Esophagus squamous epithelium (tissue), 5 donors: ENCODE data around the gene IRF7. TPM values are rescaled to one million over a fixed set of nuclear protein-coding genes. Genes with fewer than 3 reads are reported as not detected.
A peak's percentile ranks its signal among the peaks of the same experiment; 100 is the strongest.

ENCODE experiments used
- DNase-seq: peaks from one replicate; lab custom pipeline; 2025; lab: John Stamatoyannopoulos, UW
- H3K27ac ChIP-seq, 4 donors: fragments of 200-600 bp; sonication (generic); one replicate each; pipeline ENCODE4 v1.5.1; 2016 to 2019; ENCODE audit warnings: mild to moderate bottlenecking in 1 of 4
- H3K27me3 ChIP-seq, 4 donors: fragments of 200-600 bp; sonication (generic); 1 replicate in 3 of 4; 2 replicates in 1 of 4; pipeline versions ENCODE4 v1.5.1 to v1.6.0; 2017 to 2021; ENCODE audit warnings: antibody characterized with exemption in 1 of 4
- H3K36me3 ChIP-seq, 3 donors: fragments of 200-600 bp; sonication (generic); one replicate each; pipeline ENCODE4 v1.5.1; 2016 to 2019
- H3K4me1 ChIP-seq, 3 donors: fragments of 200-600 bp; sonication (generic); one replicate each; pipeline ENCODE4 v1.5.1; 2017 to 2019
- H3K4me3 ChIP-seq, 4 donors: fragments of 200-600 bp; sonication (generic); 1 replicate in 3 of 4; 2 replicates in 1 of 4; pipeline ENCODE4 v1.5.1; 2016 to 2019; ENCODE audit warnings: mild to moderate bottlenecking in 2 of 4, moderate library complexity in 1 of 4
- H3K9me3 ChIP-seq, 3 donors: fragments of 200-600 bp; sonication (generic); one replicate each; pipeline ENCODE4 v1.5.1; 2016 to 2019
- POLR2A ChIP-seq, 4 donors: fragments of 450-650 bp; IDR thresholded peaks; one replicate each; pipeline ENCODE4 v1.6.1; 2017; ENCODE audit warnings: antibody characterized with exemption in 4 of 4, mild to moderate bottlenecking in 4 of 4, moderate library complexity in 3 of 4
- WGBS, 2 donors: methylation state at CpG; one replicate each; pipeline ENCODE4 v1.1.5; 2018; 5-methylcytosine and 5-hydroxymethylcytosine counted together
- intact Hi-C: fragments of 100-400 bp; cut with DNase I; formaldehyde crosslinking; loops from one replicate; pipeline ENCODE4 v1.15.0; 2022
- total RNA-seq, 4 donors: library from RNA; depleted of rRNA; stranded (reverse); fragments of >200 nt; gene quantifications; one replicate each; pipeline ENCODE4 v1.1.0, GENCODE V29; 2016
- TF ChIP-seq, protein P1 (sequence below), 6 experiments: fragments of 450-650 bp in 4 of 6; fragments of 200-600 bp in 2 of 6; sonication (generic) in 2 of 6; IDR thresholded peaks; one replicate each; pipeline ENCODE4 v1.5.1; 2016 to 2019; ENCODE audit warnings: antibody characterized with exemption in 6 of 6, mild to moderate bottlenecking in 4 of 6, moderate library complexity in 4 of 6
- donor health status: DM: yes; HTN: yes; CAD: no.

IRF7 gene
- total RNA-seq, 4 donors from 2014 or later, result 16.9 to 26.3 (median 20.2) TPM

DNA sequence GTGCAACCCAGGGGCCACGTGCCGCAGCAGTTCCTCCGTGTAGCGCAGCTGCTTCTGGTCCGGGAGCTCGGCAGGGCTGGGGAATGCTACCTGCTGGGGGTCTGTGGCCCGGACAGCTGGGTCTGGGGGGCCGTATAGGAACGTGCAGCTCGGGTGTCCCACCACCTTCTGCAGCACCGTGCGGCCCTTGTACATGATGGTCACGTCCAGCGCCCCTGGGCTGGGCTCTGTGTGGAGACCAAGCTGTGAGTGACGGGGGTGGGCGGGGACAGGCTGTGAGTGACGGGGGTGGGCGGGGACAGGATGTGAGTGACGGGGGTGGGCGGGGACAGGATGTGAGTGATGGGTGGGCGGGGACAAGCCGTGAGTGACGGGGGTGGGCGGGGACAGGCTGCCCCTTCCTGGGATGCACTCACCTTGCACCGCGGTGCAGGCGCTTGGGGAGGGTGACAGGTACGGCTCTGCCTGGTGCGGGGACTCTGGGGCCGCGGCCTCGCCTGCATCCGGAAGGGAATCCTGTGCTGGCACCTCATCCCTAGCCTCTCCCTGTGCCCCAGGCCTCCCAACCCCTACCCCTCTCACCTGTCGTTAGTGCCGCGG is 2.3 kb downstream of the IRF7 start:
- peak; percentile 48 for DNase-seq
- no peaks in the 10 kb centered on the region for H3K27me3 ChIP-seq
- WGBS, 2 donors, result 42 to 46% methylated on average over 3 to 14 of the region's 36 CpGs
- peaks cover 32 to 58% (median 45%) of the 10 kb centered on the region in 3 donors for H3K4me1 ChIP-seq
- H3K4me3 ChIP-seq, result peak overlapping the region in 1 of 4 donors; percentile 69
- H3K36me3 ChIP-seq, result peaks cover 29 to 72% (median 46%) of the 10 kb centered on the region in 3 donors
- intact Hi-C loops, result loop anchor here (5.0 kb wide), 1 partner anchor 36 kb away; the partner anchor contains the start of gene PHRF1
- TF ChIP-seq, protein P1, sequence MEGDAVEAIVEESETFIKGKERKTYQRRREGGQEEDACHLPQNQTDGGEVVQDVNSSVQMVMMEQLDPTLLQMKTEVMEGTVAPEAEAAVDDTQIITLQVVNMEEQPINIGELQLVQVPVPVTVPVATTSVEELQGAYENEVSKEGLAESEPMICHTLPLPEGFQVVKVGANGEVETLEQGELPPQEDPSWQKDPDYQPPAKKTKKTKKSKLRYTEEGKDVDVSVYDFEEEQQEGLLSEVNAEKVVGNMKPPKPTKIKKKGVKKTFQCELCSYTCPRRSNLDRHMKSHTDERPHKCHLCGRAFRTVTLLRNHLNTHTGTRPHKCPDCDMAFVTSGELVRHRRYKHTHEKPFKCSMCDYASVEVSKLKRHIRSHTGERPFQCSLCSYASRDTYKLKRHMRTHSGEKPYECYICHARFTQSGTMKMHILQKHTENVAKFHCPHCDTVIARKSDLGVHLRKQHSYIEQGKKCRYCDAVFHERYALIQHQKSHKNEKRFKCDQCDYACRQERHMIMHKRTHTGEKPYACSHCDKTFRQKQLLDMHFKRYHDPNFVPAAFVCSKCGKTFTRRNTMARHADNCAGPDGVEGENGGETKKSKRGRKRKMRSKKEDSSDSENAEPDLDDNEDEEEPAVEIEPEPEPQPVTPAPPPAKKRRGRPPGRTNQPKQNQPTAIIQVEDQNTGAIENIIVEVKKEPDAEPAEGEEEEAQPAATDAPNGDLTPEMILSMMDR (IDR thresholded peaks at IDR 0.05), result no peak
- TF ChIP-seq POLR2A (IDR thresholded peaks at IDR 0.05), result peak in 1 of 4 donors; percentile 46
- H3K9me3 ChIP-seq, result no peaks in the 10 kb centered on the region
- H3K27ac ChIP-seq, result peak overlapping the region; percentile 94 to 98 (median 97)

DNA sequence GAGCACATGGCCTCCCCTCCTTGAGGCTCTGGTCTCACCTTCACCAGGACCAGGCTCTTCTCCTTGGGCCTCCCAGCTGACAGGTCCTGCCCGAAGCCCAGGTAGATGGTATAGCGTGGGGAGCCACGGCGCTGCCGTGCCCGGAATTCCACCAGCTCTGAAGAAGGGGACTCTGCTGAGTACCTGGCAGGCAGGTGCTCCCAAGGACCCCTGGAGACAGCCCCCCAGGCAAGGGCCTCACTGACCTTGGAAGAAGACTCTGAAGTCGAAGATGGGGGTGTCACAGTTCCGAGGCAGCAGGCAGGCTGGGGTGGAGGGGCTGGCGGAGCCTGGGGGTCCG is 2.8 kb downstream of the IRF7 start:
- intact Hi-C loops, result loop anchor here (5.0 kb wide), 1 partner anchor 36 kb away; the partner anchor contains the start of gene PHRF1
- no peak for DNase-seq
- Histone ChIP-seq H3K4me1 (peaks cover 32 to 58% (median 45%) of the 10 kb centered on the region in 3 donors), H3K36me3 (peaks cover 34 to 72% (median 51%) of the 10 kb centered on the region in 3 donors), H3K27ac (peak overlapping the region; percentile 67 to 98 (median 97)), H3K9me3 (no peaks in the 10 kb centered on the region), H3K4me3 (no peak overlapping the region), H3K27me3 (no peaks in the 10 kb centered on the region)
- no peak for TF ChIP-seq POLR2A (IDR thresholded peaks at IDR 0.05)
- TF ChIP-seq, protein P1 (IDR thresholded peaks at IDR 0.05), result no peak
- 100% methylated on average over 2 to 3 of the region's 10 CpGs for WGBS, 2 donors

DNA sequence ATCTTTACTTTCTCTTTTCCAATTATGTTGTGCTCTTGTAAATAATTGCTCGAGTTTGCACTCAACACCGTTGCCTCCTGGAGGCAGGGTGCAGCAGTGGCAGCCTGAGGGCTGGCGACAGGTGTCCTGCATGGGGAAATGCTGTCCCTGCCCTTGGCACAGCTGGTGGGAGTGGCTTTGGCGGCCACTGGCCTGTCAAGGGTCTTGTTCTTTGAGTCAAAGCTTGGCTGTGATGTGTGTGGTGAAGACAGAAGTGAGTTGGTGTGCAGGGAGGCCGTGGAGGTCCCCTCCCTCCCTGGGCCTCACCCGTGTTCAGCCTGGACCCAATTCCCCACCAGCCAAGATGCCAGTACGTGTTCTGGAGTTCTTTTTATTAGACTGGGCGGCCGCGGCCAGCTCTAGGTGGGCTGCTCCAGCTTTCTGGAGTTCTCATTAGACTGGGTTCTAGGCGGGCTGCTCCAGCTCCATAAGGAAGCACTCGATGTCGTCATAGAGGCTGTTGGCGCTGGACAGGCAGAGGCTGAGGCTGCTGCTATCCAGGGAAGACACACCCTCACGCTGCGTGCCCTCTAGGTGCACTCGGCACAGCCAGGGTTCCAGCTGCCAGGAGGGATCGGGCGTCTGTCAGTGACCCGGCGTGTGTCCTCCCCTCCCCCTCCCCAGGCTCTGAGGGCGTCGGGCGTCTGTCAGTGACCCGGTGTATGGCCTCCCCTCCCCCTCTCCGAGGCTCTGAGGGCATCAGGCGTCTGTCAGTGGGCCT is 3.4 kb downstream of the IRF7 start:
- no peak overlapping the region for H3K4me3 ChIP-seq
- WGBS, 2 donors, result 45 to 48% methylated on average over 5 to 6 of the region's 27 CpGs
- intact Hi-C loops, result loop anchor here (5.0 kb wide), 1 partner anchor 35 kb away; the partner anchor contains the start of gene PHRF1
- peaks cover 39 to 72% (median 57%) of the 10 kb centered on the region in 3 donors for H3K36me3 ChIP-seq
- H3K27me3 ChIP-seq, result no peaks in the 10 kb centered on the region
- TF ChIP-seq, protein P1 (IDR thresholded peaks at IDR 0.05), result peak in 2 of 6 experiments; percentile 19 to 37
- no peak for TF ChIP-seq POLR2A (IDR thresholded peaks at IDR 0.05)
- no peaks in the 10 kb centered on the region for H3K9me3 ChIP-seq
- peak overlapping the region; percentile 67 to 98 (median 97) for H3K27ac ChIP-seq
- DNase-seq, result no peak
- H3K4me1 ChIP-seq, result peaks cover 32 to 58% (median 45%) of the 10 kb centered on the region in 3 donors

DNA sequence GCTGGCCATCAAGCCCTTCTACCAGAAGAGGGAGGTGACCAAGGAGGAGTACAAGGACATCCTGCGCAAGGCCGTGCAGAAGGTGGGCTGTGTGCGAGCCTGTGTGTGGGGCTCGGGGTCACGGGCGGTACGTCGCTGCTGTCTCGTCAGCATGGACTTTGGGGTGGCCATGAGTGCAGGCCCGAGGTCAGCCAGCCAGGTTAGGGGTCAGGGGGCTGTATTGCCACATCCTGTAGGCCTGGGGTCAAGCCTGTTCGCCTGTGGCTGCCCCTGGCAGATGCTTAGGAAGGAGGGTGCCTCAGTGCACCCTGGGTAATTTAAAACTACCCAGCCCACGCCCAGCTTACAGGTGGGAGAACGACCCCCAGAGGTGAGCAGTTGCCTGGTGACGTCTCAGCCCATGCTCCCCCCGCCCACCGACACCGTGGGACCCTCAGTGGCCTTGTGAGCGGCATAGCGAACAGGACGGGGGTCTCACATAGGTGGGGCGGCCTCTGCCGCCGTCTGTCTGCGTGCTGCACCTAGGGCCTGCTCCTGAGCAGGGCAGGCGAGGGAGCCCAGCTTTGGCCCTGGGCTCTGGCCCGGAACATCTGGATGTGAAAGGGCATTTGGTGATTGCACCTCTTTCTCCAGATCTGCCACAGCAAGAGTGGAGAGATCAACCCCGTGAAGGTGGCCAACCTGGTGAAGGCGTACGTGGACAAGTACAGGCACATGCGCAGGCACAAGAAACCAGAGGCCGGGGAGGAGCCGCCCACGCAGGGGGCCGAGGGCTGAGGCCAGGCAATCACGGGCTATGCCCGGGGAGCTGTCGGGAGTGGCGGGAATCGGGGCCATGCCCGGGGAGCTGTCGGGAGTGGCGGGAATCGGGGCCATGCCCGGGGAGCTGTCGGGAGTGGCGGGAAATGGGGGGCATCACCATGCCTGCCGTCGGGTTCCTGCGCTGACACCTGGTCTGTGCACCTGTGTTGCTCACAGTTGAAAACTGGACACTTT is 4.5 kb downstream of the IRF7 start:
- no peak for TF ChIP-seq POLR2A (IDR thresholded peaks at IDR 0.05)
- TF ChIP-seq, protein P1 (IDR thresholded peaks at IDR 0.05), result no peak
- Histone ChIP-seq H3K9me3 (no peaks in the 10 kb centered on the region), H3K36me3 (peaks cover 50 to 79% (median 64%) of the 10 kb centered on the region in 3 donors), H3K4me3 (no peak overlapping the region), H3K27me3 (no peaks in the 10 kb centered on the region), H3K4me1 (peaks cover 31 to 58% (median 36%) of the 10 kb centered on the region in 3 donors), H3K27ac (peak overlapping the region in 3 of 4 donors; percentile 14 to 98 (median 98))
- intact Hi-C loops, result loop anchor here (5.0 kb wide), 1 partner anchor 34 kb away; the partner anchor contains the start of gene PHRF1
- no peak for DNase-seq
- 66 to 92% methylated on average over 12 to 29 of the region's 49 CpGs for WGBS, 2 donors
